Measurements from ENCODE around the gene HIVEP3.
"Not testable (repeated sequence)": the region's sequence is repeated elsewhere in the genome, so short reads cannot be mapped to it uniquely, and the experiment has no call there.

The HIVEP3 gene

DNA sequence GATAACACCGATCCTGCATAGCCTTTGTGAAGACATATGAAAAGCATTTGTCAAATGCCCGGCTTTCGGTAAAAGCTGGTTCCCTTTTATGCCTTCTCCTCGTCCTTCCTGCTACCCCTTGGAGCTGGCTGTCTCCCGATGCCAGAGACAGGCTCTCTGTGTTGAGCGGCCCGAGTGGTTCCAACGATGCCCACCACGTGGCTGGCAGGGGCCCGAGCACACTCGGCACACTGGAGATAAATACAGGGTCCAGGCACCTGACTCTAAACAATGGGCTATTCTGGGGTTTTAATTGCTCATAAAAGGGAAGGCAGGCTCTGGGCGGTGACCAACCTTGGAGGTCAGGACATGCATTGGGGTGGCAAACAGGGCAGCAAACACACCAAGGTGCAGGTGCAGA lies 207.1 kb downstream of the HIVEP3 start:
- no peak for DNase-seq (ENCODE audit: low read depth)

DNA sequence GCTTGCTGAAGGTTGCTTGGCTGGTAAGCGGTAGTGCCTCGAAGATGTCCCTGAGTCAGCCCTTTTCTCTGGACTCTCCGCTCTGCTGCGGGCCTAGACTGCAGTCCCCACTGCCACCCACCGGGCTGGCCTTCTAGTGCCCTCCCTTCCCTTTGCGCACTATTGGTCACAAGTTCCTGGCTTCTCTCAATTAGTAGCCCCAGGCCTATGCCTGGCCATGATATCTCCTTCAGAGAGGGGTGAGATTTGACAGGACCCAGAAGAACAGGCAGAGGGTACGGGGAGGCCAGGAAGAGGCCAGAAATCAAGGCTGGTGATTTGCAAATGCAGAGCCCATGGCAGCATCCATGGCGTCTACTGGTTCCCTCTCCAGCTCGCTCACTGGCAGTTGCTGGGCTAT lies 207.7 kb downstream of the HIVEP3 start:
- DNase-seq (ENCODE audit: low read depth), result no peak

DNA sequence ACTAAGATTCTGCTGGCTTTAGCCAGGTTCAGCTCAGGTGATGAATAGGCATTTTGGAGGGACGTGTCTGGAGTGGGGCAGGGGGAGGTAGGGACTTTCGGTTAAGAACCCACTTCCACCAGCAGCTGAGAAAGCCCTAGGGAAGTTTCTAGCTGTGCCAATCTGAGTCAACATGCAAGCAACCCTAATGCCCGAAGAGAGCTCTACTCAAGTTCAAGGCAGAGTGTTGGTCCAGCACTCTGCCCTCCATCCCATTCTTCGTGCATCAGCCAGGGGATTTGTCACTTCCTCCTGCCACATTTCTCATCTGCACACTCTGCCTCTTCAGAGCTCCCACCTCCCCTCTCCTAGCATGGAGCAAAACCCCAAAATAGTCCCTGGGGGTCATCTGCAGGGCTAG lies 208.8 kb downstream of the HIVEP3 start:
- no peak for DNase-seq (ENCODE audit: low read depth)

DNA sequence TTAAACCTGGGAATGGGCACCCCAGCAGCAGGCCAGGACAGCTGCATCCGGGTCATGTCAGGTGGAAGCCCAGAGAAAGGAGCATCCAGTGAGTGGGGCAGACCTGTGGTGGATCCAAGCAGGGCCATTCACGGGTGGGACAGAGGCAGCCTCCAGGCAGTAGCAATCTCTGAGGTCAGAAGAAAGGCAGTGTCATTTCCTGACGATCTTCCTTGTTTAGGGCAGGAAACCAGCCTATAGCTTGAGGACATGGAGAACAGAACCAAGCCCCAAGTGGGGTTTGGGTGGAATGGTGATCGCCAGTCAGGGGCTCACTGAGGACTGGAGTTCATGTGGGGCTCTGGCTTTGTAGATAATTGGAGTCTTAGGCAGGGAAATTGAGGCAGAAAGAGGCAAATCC lies 209.4 kb downstream of the HIVEP3 start:
- no peak for DNase-seq (ENCODE audit: low read depth)

DNA sequence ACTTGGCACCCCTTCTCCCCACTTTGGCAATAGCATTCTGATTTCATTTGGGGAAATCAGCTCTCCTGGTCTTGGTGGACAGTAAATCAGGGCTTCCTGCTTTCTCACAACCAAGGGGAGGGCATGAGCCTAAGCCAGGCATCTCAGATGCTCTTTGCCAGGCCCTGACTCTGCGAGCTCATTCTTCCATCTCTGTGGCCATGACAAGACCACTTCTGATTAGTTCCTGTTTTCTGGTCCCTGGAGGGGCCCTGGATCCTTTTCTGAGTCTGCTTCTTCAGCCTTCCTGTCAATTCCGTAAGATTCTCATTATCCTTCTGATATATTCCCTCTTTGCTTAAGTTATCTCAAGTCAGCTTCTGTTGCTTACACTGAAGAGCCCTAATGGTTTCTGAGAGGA lies 210.4 kb downstream of the HIVEP3 start:
- DNase-seq (ENCODE audit: low read depth), result no peak

DNA sequence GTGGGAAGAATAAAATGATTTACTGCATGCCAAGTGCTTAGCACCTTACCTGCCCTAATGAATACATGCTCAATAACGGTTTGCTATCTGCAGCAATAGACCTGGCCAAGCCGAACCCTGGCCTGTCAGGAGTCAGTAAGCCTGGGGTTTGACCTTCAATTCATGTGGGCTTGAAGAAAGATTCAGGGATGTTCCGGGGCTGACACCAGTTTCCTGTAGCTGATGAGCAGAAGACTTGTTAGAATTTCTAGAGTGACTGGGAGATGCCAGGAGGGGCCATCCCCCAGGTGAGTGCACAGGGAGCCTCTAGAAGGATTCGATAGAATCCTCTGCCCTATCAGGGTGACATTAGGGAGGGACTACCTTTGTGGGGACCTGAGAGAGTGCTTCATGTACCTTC lies 210.9 kb downstream of the HIVEP3 start:
- no peak for DNase-seq (ENCODE audit: low read depth)

DNA sequence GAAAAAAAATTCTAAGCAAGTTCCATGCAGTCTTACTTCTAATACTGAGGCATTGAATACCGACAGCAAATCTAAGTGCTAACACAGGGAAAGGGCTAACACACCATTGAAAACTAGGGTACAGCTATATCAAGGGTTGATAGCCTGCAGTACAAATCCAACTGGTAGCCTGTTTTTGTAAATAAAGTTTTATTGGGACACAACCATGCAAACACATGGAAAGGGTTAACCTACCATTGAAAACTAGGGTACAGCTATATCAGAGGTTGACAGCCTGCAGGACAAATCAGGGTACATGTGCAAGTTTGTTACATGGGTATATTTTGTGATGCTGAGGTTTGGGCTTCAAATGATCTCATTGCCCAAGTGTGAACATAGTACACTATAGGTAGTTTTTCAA lies 212.9 kb downstream of the HIVEP3 start:
- no peak for DNase-seq (ENCODE audit: low read depth)

DNA sequence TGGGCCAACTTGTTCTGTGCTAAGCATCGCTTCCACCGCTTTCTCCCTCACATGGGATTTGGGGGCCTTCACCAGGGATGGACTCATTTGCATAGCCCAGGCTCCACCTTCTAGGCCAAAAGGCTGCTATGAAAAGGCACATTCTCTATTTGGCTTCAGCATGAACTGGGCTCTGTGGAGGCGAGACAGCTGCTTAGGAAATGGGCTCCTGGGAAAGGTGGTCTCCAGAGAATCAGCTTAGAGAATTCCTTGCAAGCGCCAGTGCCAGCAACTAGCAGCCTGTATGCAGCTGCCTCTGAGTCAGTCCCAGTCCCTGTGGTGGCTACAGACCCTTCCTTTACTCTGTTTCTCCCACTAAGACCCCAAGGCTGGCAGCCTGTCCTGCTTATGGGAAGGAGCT lies 214.5 kb downstream of the HIVEP3 start:
- no peak for DNase-seq (ENCODE audit: low read depth)

DNA sequence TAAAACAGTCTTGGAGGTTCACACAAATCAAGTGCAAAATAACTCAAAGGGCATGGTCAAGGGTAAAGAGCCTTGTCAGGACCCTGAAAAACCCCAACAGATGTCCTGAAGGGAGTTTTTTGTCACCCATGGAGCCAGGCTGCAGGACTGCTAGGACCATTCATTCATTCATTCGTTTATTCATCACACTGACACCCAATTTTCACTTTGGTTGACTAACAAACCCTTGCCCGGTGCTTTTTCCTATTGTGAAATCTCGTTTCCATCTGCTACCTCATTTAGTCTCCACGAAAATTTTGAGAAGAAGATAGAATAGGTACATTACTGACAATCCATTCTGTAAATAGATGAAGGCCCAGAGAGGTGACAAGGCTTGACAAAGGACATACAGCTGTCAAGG lies 216.0 kb downstream of the HIVEP3 start:
- DNase-seq (ENCODE audit: low read depth), result no peak

DNA sequence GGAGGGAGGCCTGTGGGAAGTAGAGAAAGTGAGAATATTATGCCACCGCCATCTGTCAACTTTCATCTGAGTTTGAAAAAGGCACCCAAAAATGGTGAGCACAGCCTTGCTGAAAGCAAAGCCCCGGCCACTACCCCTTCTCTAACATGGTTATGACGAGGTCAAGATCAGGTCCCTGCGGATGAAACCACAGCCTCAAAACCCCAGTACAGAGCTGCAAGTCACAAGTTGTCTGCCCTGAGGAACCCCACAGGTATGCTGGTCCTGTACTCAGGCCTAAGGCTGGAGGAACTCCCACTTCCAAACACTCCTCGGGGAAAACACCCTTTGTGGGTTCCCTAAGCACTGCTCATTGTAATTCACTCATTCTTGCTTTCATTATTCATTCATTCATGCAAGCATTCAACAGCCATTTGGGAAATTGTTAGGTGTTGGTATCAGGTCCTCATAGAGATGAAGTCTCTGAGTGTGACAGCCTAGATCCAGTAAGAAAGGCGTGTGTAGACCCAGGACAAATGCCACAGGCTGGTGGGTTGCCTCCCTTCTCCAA lies 217.7 kb downstream of the HIVEP3 start:
- DNase-seq (ENCODE audit: low read depth), result no peak

DNA sequence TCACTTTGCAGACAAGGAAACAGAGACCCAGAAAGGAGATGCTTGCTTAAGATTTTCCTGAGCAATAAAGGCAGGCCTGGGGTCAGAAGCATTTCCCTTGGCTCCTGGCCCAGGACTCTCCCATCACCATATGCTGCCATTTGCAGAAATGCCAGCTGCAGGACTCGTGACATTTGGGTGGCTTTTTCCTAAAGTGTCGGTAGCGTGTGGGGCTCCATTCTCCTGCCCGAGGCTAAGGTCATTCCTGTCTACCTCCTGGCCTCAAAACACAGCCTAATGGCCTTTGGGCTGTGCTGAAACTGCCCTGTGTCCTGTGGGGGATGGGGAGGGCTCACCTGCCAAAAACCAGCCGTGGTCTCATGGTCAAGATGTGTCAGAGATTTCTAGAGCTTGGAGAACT lies 218.1 kb downstream of the HIVEP3 start:
- DNase-seq (ENCODE audit: low read depth), result no peak

DNA sequence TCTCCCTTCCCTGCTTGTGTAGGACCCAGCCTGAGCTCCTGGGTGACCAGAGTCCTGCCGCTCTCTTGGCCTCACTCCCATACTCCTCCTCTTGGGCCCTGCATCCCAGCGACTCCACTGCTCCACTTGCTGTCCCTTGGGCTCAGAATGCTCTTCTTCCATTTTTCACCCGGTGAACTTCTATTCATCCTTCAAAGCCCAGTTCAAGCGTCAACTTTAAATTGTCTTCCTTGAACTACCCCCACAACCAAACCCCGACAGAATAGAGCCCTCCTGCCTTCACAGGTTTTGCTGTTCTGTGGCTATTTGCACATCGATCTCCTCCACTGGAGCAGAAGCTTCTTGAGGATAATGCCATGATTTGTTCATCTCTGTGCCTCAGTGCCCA lies 218.9 kb downstream of the HIVEP3 start:
- DNase-seq (ENCODE audit: low read depth), result no peak

DNA sequence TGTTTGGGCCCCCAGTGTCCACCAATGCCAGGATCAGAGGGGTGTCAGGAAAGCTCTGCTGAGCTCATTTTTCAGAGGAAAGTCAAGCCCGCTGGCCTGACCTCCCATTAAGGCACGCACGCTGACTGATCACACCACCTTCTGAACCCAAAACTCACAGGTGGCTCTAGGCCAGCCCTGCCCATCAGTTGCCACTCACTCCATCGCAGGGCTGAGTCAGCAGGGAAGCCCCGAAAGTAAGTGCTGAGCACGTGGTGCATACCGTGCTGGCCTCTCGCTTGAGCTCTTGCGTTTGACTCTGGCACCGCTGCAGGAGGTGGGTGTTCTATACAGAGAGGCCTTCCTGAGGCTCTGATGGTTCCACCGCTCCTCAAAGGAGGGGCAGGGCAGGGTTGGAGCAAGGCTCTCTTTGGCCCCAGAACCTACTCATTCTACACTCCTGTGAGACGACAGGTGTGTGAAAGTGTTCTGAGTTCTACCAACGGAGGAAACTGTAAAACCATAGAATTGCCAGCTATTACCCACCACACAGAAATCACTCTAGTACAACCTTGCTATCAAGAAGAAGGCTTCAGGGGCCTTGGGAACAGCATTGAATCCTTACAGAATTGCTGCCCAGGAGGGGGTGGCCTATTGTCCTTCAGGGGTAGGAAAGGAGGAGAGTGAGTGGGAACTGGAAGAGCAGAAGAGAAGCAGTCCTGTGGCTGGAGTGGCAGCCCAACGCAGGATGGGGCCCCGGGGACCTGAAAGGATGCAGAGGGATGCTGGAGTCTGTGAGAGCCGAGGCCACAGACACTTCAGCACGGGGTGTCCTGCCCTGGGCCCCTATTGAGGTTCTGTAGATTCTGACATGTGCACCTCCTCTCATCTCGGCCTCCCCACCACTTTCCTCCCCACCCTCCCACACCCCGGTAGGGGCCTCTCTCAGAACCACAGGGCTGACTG lies 219.5 kb downstream of the HIVEP3 start:
- no peak for DNase-seq (ENCODE audit: low read depth)

DNA sequence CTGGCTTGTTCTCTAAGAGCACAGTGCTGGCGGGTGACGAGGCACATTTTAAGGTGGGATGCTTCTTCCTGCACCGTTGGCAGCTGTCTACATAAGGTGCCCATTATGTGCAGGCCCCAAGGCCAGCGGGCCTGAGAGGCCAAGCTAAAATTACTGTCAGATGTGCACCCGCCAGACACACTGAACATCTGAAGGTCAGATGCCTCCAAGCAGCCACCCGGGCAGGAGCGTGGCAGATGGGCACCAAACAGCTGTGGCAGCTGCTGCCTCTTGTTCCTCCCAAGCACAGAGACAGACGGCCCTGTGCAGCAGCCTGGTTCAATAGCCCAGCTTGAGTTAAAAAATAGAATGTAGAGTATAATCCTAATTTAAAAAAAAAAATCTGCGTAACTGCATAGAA lies 222.3 kb downstream of the HIVEP3 start:
- DNase-seq (ENCODE audit: low read depth), result no peak

DNA sequence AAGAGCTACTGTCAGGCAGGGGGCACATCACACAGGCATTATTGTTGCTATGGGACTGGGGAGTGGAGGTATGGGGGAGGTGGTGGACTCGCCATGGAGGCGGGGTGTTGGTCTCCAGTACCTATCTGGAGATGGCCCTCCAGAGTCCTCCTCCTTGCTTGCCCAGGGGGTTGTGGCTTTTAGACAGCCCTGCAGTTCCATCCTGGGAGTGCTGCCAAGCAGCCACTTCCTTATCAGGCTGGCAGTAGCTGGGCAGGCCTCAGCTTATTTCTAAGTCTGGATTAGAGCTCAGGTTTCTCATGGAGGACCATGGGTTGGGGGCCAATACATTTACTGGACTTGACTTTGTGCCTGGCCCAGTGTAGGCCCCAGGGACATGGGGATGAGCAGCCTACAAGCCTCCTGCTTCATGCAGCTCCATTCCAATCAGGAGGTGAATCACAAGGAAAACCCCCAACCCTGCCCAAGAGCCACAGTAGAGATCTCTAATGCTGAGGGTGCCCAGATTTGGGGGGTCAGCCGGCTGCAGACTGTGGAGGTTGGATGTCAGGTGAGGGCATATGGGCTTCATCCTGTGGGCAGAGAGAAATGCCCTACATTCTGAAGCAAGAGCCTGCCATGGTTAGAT lies 223.5 kb downstream of the HIVEP3 start:
- no peak for DNase-seq (ENCODE audit: low read depth)

DNA sequence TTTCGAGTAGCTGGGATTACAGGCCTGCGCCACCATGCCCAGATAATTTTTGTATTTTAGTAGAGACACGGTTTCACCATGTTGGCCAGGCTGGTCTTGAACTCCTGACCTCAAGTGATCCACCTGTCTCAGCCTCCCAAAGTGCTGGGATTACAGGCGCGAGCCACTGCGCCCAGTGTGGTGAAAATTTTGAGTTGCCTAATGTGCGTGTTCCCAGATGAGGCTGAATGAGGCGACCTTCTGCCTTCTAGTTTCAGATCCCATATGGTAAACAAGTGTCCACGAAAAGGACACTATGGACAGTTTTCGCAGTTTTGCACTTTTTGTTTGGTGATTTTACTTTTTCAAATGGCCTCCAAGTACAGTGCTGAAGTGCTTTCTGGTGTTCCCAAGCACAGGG lies 226.8 kb downstream of the HIVEP3 start:
- DNase-seq (ENCODE audit: low read depth), result not testable (repeated sequence)

DNA sequence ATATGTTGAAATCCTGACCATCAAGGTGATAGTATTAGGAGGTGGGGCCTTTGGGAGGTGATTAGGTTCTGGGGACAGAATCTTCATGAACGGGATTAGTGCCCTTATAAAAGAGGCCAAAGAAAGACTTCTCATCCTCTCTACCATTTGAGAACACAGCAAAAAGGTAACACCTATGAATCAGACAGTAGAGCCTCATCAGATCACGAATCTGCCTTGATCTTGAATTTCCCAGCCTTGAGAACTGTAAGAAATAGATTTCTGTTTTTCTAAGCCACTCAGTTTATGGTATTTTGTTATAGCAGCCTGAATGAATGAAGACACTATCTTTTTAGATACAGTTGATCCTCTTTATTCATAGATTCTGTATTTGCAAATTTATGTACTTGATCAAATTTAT lies 227.3 kb downstream of the HIVEP3 start:
- no peak for DNase-seq (ENCODE audit: low read depth)

DNA sequence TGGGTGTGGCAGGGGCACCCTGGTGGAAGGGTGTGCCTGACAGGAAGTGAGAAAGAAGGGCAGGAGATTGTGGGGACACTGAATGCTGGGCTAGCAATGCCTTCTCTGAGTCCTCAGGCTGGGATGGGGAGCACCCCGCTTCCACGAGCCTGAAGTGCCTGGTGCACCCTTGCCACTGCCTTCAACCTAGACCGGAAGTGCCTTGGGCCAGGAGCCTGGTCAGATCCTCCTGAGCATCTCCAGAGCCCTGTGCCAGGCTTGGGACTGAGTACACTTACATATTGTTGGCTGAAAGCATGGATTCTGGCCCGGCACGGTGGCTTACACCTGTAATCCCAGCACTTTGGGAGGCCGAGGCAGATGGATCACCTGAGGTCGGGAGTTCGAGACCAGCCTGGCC lies 228.4 kb downstream of the HIVEP3 start:
- DNase-seq (ENCODE audit: low read depth), result no peak

DNA sequence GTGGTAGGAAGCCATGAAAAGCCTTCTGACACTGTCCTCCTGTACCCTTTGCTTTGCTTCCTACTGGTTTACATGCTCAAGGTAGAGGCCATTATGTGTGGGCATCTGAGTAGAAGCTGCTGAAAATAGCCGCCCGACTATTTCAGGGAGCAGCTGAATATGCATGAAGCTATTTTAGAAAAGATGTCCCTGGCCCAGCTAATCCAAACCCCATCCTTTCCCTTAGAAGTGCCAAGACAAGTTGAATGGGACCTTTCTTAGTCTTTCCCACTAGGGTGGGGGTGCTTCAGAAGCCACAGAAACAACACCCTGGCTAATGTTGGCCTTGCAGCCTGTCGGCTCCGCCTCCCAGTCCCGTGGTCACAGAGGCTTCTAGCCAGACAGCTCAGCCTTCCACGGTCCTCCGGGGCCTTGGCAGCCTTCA lies 229.2 kb downstream of the HIVEP3 start:
- DNase-seq (ENCODE audit: low read depth), result no peak

DNA sequence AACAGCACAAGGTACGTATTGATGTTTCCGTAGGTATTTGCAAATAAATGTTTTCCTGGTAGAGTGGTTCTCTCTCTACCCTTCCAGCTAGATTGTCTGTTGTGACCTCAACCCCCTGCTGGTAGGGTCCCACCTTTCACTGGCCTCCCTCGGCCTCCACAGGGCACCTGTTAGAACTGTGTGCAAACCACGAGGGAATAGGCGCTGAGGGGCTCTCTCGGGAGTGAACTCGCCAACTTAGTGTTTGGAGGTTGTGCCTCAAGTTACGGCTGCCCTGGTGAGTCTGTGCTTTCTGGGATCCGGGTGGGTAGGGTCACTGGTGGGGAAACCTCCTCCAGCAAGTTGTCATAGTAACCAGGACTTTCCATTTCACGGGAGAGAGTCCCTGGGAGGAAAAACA lies 229.6 kb downstream of the HIVEP3 start:
- no peak for DNase-seq (ENCODE audit: low read depth)

DNA sequence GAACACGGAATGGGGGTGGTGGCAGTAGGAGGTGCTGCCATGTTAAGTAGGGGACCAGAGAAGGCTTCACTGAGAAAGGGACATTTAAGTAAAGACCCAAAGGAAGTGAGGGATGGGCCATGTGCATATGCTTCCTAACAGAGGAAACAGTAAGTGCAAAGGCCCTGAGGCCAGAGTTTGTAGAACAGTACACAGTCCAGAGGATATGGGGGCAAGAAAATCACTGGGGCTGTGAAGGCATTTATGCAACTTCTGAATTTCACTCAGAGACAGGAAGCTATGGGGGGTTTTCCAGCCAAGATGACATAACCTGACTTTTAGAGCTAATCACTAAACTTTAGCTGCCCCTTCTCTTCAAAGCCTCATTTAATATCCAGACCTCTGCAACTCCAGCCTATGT lies 231.7 kb downstream of the HIVEP3 start:
- no peak for DNase-seq (ENCODE audit: low read depth)

DNA sequence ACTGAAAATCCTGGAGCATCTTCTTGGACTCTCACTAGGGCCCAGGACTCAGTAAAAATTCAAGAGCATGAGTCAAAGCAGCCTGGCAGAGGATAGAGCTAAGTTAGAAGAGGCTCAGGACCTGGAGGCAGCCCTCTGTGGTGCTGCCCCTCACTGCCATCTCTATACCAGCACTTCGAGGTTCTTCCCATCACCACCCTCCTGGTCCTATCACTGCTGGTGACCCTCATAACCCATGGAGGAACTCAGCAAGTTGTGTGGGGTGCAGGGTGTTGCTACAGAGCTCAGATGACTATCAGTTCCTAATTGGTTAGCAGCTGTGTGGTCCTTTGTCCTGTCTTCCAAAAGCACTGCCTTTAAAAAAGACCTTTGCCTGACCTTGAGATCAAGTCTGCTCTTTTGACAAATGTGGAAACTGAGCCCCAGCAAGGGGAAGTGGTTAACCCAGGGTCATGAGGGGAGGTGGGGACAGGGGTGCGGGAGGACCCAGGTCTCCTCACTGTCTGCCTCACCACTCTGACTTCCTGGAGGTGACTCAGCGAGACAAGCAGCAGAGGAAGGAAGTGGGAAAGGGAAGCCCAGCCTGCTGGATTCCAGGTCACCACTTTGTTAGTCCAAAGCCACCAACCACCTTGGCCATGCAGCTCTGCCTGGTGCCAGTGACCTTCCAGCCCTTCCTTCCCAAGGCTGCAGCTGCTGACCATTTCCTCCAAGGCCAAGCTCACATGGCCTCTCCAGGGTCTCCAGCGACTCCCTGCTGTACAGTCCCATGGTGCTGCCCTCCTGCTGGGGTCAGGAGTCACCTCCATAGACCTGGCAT lies 234.8 kb downstream of the HIVEP3 start:
- no peak for DNase-seq (ENCODE audit: low read depth)
